GM15510 (cell line): Measurements from ENCODE around the gene RASA3.

Experiments
- POLR2A ChIP-seq: IDR thresholded peaks from 3 replicates; pipeline ENCODE4 v1.6.1; 2011; ENCODE audit warnings: borderline replicate concordance; ENCODE audit not compliant: insufficient read length; ENCODE audit errors: extremely low read depth

The RASA3 gene

DNA sequence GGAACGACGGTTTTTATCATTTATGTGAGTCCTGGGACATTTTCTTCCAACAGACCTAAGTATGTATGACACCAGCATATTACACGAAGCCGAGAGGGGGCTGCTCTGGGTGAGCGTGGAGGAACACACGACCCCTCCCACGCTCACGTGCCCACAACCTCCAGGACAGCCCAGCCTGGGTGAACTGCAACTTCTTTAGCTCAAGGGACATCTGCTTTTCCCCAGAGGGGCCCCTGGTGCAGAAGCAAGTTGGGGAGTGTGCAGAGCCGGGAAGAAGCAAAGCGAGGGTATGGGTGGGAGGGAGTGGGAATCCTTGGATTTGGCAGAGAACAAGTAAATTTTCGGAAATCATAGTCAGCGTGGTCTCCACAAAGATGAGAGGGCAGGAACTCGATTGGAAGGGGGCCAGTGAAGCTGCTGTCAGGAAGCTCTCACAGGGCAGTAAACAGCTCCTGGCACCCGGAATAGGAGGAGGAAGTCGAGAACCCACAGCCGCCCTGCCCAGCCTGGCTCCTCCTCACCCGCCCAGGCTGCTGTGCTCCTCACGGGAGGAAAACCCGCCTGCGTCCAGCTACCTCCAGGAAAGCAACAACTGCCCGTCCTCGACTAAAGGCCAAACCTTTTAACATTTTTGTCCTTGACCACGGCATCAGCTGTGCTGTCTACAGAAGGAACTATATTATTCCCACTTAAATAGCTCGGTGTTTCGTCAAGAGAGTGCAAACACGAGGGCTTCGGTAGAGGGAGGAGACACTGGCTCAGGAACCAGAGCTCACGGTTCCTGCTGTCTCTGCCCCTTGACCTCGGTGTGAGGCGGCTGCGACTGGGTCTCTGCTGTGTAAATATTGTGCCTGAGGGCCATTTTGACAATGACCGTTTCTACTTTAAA, 29.5 kb upstream of the RASA3 start:
- TF ChIP-seq POLR2A = no peak

DNA sequence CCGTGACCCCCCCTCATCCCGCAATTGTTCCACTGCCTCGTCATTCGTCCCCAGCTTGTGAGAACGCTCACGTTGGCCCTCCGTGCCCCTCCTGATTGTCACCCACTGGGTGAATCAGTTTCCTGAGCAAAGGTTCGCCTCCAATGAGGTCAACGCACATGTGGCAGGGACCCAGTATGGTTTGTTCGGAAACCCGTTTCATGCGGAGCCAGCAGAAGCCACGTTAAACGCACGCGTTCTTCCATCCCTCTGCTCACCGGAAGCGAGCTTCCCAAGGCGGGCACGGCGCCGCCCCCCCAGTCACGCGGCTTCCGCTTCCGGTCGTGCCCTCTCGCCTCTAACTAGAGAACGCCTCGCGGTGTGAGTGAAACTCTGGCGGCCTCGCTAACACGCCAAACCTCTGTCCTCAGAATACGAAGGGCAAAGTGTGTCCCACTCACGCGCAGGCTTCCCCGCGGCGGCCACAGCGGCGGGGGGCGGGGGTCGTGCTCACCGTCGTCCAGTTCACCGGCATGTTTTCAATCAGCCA, 28.7 kb upstream of the RASA3 start:
- no peak for TF ChIP-seq POLR2A

DNA sequence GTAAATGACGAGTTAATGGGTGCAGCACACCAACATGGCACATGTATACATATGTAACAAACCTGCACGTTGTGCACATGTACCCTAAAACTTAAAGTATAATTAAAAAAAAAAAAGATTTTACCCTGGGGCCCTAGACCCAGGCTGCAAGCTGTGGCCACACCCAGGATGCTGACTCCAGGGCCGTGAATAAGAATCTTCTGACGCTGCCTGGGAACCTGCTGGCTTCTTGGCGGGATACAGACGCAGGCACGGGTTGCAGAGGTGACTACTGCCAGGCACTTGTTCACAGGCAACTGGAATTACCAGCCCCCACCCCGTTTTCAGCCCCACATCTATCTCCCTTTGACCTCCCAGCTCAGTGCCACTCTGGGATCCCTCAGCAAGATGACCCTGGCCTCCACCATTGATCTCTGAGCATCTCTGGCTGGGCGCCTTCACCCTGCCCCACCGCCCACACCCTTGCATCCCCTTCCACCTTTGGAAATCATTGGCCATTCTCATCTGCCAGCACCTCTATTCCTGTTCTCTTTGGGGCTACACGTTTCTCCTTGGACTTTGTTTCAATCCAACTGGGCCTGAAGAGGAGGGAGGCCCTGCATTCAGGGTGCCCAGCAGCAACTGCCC, 25.6 kb upstream of the RASA3 start:
- no peak for TF ChIP-seq POLR2A

DNA sequence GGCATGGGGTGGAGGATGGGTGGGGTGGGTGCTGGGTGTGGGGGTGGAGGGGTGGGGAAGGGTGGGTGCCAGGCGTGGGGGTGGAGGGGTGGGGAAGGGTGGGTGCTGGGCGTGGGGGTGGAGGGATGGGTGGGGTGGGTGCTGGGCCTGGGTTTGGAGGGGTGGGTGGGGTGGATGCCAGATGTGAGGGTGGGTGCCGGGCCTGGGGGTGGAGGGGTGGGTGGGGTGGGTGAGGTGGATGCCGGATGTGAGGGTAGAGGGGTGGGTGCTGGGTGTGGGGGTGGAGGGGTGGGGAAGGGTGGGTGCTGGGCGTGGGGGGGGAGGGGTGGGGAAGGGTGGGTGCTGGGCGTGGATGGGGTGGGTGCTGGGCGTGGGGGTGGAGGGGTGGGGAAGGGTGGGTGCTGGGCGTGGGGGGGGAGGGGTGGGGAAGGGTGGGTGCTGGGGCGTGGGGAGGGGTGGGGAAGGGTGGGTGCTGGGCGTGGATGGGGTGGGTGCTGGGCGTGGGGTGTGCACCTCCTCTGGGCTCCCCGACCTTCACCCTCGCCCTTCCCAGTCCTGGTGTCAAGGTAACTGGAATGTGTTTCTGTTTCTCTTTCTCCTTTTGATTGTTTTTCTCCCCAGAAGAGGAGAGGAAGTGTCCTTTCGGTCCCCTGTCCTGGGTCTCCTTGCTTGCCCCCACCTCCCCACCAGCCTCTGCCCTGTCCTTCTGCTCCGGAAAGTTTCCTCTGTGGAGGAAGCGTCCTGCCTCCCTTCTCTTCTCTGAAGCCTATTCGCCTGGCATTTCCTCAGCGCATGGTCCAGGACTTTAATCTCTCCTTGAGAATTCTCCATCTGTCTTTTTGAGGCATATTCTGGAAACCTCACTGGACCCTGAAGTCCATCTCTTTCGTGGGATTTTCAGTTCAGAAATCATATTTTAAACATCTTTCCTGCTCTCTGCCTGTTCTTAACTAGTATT, 23.8 kb upstream of the RASA3 start:
- TF ChIP-seq POLR2A = no peak

DNA sequence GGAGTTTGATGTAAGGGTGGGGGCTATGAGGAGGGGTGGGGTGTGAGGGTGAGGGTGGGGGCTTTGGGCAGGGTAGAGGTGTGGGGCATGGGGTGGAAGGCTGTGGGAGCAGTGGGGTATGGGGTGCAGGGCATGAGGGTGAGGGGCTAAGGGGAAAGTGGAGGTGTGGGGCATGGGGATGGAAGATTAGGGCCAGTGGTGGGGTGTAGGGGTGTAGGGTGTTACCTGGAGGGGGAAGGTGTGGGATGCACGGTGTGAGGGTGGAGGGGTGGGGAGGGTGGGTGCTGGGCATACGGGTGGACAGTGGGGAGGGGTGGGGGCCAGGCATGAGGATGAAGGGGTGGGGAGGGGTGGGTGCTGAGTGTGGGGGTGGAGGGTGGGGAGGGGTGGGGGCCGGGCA, 22.9 kb upstream of the RASA3 start:
- TF ChIP-seq POLR2A = no peak

DNA sequence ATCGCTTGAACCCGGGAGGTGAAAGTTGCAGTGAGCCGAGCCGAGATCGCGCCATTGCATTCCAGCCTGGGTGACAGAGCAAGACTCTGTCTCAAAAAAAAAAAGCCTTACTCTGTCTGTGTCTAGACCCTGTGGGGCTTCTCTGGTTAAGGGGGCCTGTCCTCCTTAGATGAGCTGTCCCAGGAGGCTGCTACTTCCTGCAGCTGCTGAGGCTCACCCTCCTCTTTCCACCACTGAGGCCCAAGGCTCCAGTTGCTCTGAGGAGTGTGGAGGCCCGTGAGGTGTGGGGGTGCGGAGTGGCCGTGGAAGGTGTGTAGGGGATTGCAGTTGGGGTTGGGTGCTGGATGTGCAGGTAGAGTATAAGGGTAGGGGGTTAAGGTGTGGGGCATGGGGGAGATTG, 22.1 kb upstream of the RASA3 start:
- no peak for TF ChIP-seq POLR2A

DNA sequence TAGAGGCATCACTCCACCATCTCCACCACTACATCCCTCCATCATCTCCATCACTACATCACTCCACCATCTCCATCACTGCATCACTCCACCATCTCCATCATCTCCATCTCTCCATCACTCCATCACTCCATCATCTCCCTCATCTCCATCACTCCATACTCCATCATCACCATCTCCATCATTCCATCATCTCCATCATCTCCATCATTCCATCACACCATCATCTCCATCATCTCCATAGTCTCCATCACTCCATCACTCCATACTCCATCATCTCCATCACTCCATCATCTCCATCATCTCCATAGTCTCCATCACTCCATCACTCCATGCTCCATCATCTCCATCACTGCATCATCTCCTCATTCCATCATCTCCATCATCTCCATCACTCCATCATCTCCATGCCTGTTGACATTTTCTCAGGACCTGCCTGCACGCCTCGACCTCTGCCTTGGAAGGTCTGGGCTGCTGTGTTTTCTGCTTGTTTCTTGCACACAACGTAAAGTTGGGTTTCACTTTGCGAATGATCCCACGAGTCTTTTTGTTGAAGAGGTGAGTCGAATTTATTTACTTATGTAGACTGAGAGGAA, 21.2 kb upstream of the RASA3 start:
- no peak for TF ChIP-seq POLR2A

DNA sequence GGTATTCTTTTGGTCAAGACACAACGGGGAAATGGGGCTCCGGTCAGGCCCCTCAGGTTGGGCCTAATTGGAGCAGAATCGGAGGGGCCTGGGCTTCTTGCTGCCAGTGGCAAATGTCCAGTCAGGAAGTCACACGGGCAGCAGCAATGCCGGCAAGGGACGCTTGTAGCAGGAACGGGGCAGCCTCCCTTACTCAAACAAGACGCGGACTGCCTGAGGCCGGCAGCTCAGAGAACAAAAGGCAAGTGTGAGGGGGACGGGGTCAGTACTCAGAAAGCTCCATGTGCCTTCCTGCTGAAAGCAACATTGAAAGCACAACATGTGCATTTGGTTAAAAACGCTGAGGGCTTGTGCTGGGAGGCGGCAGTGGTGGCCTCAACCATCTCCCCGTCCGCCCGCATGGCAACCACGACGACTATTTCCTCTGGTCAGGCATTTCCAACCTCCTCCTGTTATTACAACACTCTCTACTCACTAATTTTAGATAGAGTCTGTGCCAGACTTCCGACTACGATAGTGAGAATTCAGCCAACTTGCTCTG, 20.5 kb upstream of the RASA3 start:
- no peak for TF ChIP-seq POLR2A

DNA sequence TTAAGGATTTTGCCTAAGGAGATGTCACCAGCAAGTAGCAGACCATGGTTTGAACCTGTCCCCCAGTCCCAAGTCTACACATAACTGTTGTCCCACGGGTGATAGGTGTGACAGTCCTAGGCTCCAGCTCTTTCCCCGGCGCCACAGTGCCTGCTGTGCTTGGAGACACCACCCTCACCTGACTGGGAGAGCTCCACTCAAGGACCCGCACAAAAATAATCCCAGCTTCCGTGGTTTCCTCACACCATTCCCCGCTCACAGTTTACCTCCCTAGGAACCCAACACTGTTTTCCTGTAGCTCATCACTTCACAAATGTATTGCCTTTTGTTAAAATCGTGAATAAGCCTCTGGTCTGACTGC, 19.8 kb upstream of the RASA3 start:
- no peak for TF ChIP-seq POLR2A

DNA sequence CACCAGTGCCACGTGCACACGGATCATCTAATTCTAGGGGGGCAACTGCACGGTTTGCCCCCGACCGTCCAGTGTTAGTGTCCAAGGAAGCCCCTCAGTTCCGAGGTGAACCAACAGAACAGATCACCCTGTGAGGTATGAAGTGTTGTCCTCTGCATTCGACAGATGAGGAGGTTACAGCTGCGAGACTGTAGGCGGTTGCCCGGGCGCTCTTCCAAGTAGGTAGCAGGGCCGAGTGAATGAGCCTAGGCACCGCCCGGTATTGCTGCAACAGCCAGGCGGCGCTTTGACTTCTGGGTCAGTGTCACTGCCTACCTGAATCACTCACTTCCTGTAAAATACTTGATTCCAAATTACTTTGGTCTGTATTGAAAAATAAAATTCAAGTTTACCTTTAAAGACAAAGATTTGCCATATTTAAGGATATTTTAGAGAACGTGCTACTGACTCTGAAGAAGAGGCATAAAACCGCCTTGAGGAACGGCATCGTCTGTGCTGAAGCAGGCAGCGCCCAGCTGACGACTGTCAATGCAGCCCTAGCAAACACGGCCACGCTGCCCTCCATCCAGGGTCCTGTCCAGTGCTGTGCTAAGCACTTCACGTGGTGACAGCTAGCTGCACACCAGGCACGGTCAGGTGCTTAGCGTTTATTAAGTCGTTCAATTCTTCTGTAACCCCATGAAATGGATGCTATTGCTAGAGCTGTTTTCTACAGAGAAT, 19.3 kb upstream of the RASA3 start:
- TF ChIP-seq POLR2A = no peak

DNA sequence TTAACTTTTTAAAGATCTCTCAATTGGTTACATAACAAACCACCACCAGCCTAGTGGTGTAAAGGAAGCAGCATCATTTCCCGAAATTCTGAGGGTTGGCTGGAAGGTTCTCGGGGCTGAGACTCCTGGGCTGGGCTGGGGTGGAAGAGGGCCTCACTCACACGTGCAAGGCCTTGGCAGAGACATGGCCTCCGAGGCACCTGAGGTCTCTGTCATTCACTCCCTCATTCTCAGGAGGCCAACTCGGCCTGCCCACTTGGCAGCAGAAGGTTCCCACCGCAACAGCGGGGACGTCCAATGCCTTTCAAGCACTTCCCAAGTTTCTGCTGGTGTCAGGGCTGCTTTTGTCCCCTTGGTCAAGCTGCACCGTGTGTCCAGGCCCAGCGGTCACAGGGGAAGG, 18.6 kb upstream of the RASA3 start:
- no peak for TF ChIP-seq POLR2A

DNA sequence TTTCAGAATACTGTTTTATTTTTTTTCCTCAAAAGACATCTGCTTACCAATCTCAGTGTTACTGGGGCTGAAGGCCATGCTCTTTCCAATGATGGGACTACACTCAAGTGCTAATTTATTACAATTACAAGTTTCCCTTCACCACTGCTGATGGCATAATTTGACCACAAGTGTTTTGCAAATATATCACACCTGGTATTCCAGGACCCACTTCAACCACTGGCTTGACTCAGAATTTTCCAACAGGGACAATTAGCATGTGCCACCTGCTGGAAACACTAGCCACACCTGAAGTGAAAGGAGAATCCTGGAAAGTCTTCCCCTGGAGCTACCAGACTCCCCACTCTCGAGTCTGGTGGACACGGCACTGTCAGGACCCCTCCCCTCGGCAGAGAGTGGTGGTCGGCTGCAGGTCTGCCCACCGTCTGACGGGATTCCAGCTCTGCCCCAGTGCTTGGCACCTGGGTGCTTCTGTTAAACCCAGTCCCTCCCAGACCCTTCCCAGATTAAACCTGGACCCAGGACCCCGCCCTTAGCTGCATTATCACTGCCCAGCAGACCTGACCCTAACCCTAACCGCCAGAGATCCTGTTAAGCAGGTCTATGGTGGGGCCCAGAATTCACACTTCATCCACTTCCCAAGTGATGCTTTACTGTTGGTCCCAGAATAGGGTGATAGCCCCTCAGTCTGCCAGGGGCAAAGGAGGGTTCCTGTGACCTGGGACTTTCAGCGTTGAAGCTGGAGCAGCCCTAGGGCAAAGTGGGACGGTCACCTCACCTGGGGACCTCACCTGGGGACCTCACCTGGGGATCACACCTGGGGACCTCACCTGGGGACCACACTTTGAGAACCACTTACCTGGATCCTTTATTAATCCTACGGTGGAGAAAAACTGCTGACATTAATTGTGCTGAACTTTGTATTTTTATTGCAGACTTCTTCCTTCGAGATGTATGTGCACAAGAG, 17.6 kb upstream of the RASA3 start:
- no peak for TF ChIP-seq POLR2A

DNA sequence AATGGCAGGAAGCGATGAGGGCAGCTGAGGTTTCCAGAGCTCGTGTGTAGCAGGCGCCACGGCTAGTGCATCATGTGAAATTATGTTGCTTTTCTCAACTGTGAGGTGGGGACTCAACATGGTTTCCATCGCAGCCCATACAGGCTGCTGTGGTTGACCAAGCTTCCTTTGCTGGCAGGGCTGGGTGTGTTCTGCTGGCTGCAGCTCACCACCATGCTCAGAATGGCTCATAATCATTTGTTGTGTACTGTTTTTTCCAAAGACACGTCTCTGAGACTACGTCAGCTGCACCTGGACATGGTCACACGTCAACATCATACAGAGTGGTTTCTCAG, 16.1 kb upstream of the RASA3 start:
- TF ChIP-seq POLR2A = no peak
